NCI-H2107 (cell line): ENCODE measurements around the gene ASH1L.
"Not testable (repeated sequence)": the region's sequence is repeated elsewhere in the genome, so short reads cannot be mapped to it uniquely, and the experiment has no call there.

ENCODE experiments used
- DNase-seq: peaks from one replicate; lab custom pipeline; 2025; lab: John Stamatoyannopoulos, UW

The ASH1L gene

GRCh38 chr1:155493595-155493994 is 69.0 kb downstream of the ASH1L start:
- not testable (repeated sequence) for DNase-seq

- not testable (repeated sequence) for DNase-seq
These were observed 74.2 kb downstream of the ASH1L start for GRCh38 chr1:155488419-155488818.

GRCh38 chr1:155487541-155487940 is 75.1 kb downstream of the ASH1L start:
- DNase-seq = no peak

- not testable (repeated sequence) for DNase-seq
These were observed 75.7 kb downstream of the ASH1L start for GRCh38 chr1:155486952-155487351.

GRCh38 chr1:155485945-155486344 is 76.7 kb downstream of the ASH1L start:
- DNase-seq = no peak

GRCh38 chr1:155485222-155485621 is 77.4 kb downstream of the ASH1L start:
- no peak for DNase-seq

GRCh38 chr1:155481741-155482241 is 80.8 kb downstream of the ASH1L start:
- no peak for DNase-seq

GRCh38 chr1:155479205-155479604 is 83.4 kb downstream of the ASH1L start:
- DNase-seq = no peak

GRCh38 chr1:155478270-155478852 is 84.2 kb downstream of the ASH1L start:
- DNase-seq = no peak

- DNase-seq = no peak
These were observed 88.5 kb downstream of the ASH1L start for GRCh38 chr1:155474146-155474545.

- DNase-seq = no peak
These were observed 89.3 kb downstream of the ASH1L start for GRCh38 chr1:155473151-155473821.

- no peak for DNase-seq
These were observed 90.0 kb downstream of the ASH1L start for GRCh38 chr1:155472491-155473083.

GRCh38 chr1:155471891-155472290 is 90.7 kb downstream of the ASH1L start:
- DNase-seq = no peak

- DNase-seq = no peak
These were observed 91.6 kb downstream of the ASH1L start for GRCh38 chr1:155471026-155471425.

- no peak for DNase-seq
These were observed 95.6 kb downstream of the ASH1L start for GRCh38 chr1:155466996-155467395.

GRCh38 chr1:155466617-155466972 is 96.0 kb downstream of the ASH1L start:
- no peak for DNase-seq

GRCh38 chr1:155463865-155464650 is 98.5 kb downstream of the ASH1L start:
- no peak for DNase-seq

- no peak for DNase-seq
These were observed 104.5 kb downstream of the ASH1L start for GRCh38 chr1:155458111-155458510.

GRCh38 chr1:155457266-155457665 is 105.3 kb downstream of the ASH1L start:
- no peak for DNase-seq

GRCh38 chr1:155455588-155456195 is 106.9 kb downstream of the ASH1L start:
- DNase-seq = no peak

- DNase-seq = no peak
These were observed 108.5 kb downstream of the ASH1L start for GRCh38 chr1:155454096-155454495.

GRCh38 chr1:155453141-155453540 is 109.5 kb downstream of the ASH1L start:
- DNase-seq = no peak
